RKO (cell line): ENCODE results near the gene WSCD1.

ENCODE experiments used
- DNase-seq: peaks from one replicate; pipeline ENCODE4 v3.0.0-alpha.2; 2016; ENCODE audit warnings: low spot score

WSCD1 gene

DNA sequence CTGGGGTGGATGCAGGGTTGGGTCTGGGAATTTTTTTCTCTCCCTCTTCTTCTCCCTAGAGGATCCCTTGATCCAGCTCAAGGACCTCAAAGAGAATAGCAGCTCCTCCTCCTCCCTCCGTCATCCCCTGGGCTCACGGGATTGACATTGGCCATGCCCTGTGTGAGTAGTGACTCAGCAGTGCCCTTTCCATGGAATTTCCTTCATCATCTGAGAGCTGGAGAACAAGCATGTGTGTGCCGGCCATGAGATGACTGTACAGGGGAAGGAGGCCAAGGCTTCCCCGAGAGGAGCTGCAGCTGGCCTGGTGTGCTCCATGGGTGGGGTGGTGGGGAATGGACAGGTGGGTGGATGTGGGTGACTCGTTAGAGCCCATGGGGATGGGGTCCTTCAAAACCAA is 8.9 kb upstream of the WSCD1 start:
- DNase-seq = peak; percentile 27

DNA sequence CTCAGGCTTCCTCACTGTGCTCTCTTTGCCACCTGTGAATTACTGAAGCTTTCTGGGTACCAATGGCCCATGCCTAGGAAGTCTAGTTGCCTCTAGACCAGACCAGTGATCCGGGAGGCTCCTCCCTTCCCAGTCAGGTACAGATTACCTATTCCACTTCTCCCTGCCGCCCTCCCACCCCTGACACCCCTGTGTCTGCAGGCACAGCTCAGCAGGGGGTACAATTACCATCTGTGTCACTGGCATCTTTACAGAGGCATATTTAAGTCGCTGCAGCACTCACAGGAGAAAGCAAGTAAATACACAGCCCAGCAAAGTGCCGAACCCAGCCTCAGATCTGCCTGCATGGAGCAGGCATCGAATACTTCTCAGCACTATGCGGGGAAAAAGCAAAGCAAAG is 5.3 kb upstream of the WSCD1 start:
- no peak for DNase-seq

DNA sequence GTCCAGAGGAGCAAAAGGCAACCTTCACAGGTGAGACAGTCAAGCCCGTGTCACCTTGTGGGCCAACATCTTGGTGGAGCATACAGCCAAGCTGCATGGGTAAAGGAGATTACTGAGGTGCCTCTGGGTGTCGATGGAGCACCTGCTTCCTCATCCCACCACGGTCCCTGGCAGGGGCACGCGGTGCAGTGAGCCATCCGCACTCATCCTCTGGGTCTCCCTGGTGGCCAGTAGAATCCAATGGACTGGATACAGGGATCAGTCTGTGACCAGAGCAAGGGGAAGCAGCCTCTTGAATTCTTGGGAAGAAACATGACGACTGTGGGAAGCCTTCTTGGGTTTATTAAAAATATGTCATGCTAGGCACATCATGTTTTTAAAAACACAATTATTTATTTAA is 4.8 kb upstream of the WSCD1 start:
- DNase-seq = no peak

DNA sequence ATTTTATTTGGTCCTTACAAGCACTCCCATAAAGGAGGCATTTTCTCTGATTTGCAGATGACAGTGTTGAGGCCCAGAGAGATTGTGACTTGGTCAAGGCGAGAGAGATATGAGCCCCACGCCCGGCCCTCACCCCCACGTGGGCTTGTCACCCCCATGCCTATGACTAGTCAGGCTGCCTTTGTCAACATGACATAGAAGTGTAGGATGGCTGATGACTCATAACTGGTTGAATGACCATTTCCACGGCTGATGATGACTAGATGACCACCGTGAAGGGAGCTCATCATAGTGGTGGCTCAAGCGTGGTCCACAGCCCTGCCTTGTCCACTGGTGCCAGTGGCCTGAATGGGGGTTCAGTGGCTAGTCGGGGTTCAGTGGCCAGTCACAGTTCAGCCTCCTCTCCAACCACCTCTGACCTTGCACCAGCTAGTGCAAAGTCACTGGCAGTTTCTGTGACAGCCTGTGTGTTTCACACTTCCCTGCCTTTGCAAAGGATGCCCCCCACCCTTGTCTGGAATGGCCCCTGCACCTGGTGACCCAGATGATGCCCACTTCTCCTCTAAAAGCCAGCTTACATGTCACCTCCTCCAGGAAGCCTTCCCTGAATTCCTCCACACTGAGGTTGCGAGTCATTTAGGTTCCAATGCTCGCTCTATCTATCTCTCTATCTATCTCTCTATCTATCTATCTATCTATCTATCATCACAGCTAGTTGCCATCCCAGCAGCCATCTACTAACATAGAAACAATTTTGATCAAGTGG is 3.8 kb upstream of the WSCD1 start:
- peak; percentile 28 for DNase-seq

DNA sequence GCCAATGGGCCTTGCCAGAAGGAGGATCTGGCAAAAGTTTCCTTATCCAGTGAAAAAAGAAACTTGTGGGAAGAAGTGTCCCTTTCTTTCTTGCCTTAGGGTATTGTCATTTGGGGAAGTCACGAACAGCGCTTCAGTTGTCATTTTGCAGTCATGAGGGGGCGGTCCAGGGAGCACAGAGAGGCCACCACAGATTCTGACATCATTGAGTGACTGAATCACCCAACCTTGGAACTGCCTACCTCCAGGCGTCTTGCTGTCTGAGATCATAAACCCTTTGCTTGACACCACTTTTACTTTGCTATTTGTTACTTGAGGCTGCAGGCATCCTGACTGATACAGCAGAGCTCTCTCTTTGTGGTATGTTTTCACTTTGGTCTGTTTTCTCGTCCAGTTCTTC is 3.1 kb upstream of the WSCD1 start:
- no peak for DNase-seq

DNA sequence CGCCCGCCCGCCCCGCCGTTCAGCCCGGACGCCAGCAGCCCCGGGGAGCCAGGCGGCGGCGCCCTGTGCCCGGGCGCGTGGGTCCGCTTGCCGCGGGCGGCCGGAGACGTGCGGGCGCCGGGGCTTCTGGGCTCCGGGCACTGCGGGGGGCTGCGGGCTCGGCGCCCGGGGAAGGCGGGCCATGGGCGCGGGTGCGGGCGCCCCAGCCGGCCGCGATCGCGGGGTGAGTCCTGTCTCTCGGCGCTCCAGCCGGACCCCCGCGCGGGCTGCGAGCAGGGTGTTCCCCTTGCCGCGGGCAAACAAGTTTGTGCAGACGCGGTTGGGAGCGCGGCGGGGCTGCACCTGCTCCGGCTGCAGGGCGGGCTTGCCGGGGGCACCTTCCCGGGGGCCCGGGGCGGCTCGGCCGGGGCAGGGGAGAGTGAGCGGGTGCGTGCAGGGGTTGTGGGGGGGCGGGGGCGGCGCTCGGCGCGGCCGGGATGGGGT is 292 bp downstream of the WSCD1 start:
- no peak for DNase-seq

DNA sequence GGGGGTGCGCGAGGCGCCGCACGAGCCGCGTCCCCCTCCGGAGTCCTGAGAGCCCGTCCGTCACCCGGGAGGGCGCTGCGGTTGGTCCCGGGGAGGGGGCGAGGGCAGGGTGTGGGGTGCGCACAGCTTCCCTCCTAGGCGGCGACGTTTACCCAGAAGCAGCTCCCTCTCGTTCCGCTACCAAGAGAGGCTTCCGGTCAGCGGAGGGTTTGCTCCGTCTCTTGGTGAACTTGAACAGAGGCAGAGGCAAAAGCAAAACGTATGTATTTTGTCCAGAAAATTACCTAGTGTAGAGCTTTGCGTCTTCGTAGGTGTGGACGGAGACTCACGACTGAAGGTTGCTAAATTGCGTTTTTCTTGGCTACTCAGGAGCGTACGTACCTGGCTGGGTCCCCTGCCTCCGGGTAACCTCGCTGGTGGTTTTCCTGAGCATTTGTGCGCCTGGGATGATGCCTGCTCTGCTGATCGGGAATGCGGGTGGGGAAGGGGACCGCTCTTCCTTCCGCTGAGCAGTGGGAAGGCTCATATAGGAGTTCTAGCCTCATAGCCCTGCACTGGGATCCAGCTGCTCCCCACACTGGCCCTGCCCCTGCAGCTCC is 833 bp downstream of the WSCD1 start:
- no peak for DNase-seq

DNA sequence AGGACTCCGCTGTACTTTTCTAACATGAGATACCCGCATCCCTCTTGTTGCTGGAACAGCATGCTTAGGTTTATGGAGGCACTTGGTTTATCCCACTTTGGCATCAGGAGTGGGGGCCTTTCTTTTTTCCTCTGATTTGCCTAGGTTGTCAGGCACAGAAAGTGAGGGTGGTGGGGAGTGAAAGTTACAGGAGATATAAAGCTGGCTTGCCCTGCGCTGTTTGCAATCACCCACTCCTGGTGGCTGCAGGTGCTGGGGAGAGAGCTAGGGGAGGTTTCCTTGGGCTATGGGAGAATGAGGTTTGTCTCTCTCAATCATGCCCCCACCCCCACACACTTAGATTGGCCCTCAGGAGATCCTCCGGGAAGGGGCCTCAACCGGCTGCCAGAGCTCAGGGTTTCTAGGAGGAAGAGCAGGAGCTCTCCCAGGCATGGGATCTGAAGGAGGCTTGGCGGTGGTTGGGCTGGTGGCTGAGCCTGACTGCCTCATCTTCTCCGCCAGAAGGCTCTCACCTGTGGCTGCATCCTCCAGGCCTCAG is 1.4 kb downstream of the WSCD1 start:
- DNase-seq = no peak

DNA sequence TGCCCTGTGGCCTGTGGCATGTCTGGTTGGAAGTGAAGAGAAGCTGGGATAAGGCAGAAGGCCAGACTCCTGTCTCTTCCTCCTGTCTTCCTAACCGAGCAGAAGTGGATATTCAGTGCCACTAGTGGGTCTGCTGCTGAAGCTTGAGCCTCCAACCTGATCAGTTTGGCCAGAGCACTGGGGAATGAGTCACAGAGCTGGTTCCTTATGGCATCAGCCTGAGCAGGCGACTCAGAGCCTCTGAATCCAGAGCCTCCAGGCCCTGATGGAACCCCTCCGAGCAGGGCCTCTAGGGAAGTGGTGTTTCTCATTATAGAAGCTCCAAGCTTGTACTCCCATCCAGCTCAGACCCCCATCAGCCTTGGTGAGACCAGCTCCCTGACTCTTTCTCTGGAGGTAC is 2.0 kb downstream of the WSCD1 start:
- no peak for DNase-seq

DNA sequence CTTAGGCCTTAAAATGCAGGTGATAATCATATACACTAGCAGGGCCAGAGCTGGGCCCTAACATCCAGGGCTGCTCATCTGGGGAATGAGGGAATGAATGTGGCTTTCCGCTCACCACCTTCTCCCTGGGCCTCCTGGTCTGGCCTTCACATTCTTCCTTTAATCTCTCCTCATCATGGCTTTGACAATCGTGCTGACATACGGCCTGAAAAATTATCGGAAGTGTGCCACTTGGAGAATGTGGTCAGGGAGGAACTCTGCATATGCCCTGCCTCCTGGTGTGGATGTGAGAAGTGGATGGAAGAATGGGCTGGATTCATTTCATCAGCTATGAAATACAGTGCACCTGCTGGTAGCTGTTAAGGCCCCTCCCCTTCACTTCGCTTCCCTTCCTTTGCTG is 2.4 kb downstream of the WSCD1 start:
- no peak for DNase-seq

DNA sequence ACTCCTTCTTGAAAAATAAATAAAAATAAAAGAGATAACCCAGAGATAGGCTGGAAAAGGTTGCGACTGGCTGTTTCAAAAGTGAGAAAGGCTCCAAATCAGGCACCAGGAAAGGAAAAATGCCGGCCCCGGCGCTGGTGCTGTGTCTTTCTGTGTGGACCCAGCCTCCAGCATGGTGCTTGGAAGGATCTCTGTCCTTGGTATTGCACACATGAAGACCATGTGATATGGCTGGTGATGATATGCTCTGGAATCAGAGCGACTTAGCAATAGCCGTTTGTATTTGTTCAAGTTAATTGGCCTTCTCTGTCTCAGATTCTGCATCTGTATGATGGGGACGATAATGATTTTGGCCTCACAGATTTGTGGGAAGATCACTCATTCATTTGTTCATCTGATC is 3.4 kb downstream of the WSCD1 start:
- DNase-seq = no peak

DNA sequence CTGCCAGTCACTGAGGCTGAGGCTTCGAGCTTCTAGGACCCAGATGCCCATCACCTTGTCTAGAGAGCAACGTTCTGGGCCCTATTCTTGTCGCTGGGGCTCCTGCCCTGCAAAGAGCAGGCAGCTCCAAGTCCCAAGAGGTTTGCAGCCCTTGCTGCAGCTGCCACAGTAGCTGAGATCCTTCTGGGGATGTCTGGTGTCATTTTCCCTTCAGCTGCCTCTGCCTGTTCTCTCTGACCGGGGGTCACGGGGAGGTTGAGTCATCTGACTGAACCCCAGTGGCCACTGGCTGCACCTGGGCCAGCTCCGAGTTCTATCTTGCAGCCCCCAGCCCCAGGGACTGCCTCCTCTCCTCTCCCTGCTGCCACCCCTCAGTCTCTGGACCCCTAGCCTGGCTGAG is 4.9 kb downstream of the WSCD1 start:
- DNase-seq = no peak

DNA sequence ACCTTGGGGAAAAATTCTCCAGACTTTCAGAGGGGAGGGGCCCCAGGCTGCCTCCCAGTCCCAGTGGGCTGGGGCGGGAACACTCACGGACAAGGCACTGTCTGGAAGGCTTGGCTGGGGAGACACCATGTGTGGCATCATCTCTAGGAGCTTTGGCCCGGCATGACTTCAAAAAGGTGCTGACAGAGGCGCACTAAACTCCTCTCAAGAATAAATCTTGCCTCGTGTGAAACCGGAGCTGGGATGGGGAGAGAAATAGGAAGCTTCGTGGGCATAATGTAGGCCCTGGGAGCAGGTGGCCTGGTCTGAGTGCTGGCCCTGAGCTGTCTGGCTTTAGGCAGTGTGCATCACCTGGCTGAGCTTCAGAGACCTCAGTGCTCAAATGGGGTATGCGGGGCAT is 5.7 kb downstream of the WSCD1 start:
- DNase-seq = no peak

DNA sequence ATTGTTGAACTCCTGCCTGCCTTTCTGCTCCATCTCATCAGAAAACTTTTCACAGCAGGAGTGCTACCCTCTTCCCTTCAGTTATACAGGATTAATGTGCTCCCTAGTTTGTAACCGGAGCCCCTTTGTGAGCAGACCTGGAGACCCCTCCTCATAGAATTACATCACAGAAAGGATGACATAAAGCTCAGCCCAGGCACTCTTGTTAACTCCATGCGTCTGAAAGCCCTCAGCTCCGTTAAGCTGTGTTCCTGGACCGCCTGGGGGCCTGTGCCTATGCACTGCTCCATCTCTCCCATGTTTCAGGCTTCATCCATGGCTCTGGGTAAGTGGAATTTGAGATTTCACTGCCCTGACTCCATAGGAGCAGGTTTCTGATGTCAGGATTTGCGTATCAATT is 7.6 kb downstream of the WSCD1 start:
- DNase-seq = no peak

DNA sequence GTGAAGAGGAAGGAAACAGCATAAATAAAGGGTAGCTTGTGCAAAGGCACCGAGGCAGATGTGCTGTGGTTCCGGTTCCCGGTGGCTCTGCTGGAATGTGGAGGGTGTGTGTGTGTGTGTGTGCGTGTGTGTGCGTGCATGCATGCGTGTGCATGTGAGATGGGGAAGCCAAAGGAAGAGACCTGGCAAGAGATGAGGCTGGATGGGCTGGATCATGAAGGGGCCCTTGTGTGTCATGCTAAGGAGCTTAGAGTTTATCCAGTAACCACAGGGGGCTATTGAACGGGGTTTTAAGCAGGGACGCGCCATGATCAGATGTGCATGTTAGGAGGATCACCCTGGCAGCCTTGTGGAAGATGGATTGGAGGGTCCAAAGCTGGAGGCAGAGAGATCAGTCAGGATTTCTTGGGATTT is 8.3 kb downstream of the WSCD1 start:
- no peak for DNase-seq

DNA sequence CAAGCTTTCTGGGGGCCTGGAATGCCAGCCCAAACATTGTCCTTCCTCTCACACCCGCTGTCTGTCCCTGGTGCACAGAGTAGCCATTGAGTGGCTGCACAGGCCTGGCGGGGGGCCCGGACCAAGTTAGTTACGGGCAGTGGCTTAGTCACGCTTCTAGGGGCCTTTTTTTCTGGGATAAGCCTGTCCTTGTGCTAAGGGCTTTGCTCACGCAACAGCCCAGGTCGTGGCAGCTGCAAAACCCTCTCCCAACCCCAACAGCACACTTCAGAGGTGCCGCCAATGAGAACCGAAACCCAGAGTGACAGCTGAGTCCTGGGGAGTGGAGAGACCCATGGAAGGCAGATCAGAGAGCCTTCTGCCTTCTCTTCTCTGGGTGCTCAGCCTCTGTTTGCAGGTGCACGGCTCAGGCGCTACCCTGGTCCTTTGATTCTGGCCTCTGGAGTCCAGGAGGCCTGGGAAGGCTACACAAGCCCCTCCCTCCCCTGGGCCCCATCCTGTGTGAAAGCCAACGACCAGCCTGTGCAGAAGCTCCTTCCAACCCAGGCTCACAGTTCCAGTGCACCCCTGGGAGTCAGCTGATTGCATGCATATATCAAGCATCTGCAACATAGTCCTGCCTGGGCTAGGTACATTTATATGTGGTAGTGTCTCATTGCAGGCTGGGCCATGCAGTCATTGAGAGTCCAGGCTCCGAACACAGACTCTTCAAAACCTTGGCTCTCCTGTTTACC is 9.1 kb downstream of the WSCD1 start:
- no peak for DNase-seq

DNA sequence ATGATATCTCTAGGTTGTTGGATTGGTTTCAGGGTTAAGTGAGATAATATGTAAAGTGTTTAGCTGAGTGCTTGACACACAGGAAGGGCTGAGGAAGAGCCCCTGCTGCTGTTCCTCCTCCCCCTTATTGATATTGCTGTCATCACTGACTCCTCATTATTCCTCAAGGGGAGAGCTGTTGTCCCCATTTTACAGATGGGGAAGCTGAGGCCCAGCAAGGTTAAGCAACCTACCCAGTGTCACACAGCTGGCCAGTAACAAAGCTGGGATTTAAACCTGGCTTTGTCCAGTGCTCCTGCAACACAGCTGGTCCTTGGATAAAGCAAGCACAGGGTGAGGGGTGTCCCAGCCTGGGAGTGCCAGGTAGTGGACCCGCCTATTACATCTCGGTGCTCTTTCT is 9.8 kb downstream of the WSCD1 start:
- DNase-seq = no peak

DNA sequence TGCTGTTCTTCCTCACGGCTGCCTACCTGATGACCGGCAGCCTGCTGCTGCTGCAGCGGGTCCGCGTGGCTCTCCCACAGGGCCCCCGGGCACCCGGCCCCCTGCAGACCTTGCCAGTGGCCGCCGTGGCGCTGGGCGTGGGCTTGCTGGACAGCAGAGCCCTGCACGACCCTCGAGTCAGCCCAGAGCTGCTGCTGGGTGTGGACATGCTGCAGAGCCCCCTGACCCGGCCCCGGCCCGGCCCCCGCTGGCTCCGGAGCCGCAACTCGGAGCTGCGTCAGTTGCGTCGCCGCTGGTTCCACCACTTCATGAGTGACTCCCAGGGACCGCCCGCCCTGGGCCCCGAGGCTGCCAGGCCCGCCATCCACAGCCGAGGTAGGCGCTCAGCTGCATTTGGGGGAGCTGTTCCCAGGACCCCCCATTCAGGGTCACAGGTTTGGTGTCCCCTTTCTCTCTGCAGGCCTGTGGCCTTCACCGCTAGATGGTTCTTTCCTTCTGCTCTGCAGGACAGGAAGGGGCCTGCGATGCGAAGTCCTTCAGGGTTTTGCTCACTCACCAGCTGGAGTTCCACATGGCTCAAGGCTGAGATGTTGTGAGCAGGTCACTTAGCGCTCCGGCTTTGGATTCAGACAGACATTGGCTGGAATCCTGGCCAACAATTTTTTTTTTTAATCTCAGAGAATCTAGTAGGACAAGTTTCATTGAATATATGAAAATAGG is 10.7 kb downstream of the WSCD1 start:
- DNase-seq = no peak

DNA sequence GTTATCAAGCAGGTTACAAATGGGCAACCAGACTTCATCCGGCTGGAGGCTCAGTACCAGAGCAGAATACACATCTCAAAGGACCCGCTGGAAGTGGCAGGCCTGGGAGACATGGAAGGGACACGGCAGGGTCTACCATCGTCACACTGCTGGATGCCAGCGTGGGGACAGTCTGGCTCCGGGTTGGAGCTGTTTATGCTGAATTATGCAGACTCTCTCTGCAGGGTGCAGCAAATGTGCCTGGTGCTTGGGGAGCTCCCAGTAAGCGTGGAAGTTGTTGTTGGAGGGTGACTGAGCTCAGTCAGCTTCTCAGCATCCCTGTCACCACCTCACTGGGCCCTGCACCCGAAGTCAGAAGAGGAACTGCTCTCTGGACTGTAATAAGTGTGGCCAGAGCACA is 12.2 kb downstream of the WSCD1 start:
- DNase-seq = no peak

DNA sequence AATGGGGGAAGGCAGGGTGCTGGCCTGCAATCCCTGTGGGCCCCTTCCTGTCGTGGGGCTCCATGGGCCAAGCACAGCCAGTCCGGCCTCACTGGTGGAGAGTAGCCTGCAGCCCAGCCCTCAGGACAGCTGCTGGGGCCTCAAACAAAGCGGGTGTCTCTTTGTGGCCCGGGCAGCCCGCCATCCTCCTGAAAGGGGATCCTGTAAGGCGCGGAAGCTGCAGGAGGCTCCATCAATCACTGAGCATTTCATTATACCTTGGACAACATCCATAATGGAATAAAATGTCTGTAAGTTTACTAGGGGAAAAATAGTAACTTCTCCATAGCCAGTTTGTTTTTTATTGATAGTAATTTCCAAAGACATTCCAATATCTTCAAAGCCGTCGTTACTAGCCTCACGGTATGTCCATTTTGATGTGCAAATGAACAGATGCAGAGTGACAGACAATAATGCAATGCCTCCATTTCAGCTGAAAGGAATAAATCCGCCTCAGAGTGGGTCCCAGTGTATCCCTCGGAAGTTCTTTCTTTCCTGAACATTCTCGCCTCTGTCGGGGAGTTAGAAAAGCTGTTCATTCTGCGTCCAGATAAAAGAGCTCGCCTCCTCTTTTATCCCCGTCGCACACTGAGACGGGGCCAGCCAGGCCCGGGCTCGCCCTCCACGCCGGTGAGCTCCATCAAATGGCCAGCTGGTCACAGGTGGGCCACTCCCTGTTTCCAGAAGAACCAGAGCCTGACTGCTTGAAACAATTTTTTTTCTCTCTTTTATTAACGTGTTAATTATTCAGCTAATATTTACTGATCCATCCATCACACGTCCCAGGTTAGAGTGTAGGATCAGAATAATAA is 14.4 kb downstream of the WSCD1 start:
- DNase-seq = no peak

DNA sequence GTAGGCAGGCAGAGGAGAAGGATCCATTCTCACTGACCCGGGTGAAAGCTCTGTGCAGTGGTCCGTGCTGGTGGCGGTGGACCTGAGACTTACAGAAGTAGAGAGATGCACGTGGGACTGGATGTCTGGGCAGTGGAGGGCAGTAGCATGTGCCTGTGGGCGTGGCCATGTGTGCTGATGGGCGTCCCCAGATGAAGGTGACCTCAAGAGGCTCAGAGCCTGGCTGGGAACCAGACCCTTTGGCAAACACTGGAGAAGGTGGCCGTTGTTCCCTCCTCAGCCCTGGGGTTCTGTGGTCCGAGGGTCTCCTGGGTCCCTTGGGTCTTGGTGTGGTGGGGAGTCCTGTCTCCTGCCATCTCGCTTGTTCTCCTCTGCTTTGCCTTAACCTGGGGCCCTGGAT is 15.6 kb downstream of the WSCD1 start:
- DNase-seq = no peak
